ENCODE measurements around the gene INSYN2A. TPM values are rescaled to one million over a fixed set of nuclear protein-coding genes. Genes with fewer than 3 reads are reported as not detected.
A peak's percentile ranks its signal among the peaks of the same experiment; 100 is the strongest.

Gene INSYN2A
- total RNA-seq, 1 donor from 2014 or later = 0.13 TPM

- H3K4me1 Mint-ChIP-seq = peaks cover 10% of the 10 kb centered on the region
- H3K27ac Mint-ChIP-seq = no peak overlapping the region
- no peak for TF ChIP-seq CTCF (IDR thresholded peaks at IDR 0.05; ENCODE audit: unreplicated experiment)
- DNase-seq (ENCODE audit: low spot score in 2 of 2, unreplicated experiment in 2 of 2) = no peak
- H3K36me3 Mint-ChIP-seq = peaks cover 5% of the 10 kb centered on the region
- peak overlapping the region; percentile 51 for H3K4me3 Mint-ChIP-seq
- no peaks in the 10 kb centered on the region for H3K9me3 Mint-ChIP-seq
- H3K27me3 Mint-ChIP-seq (ENCODE audit: low read depth) = peaks cover 74% of the 10 kb centered on the region
Observed at GRCh38 chr10:127195041-127195506, 1.3 kb downstream of the INSYN2A start.

- no peak for DNase-seq (ENCODE audit: low spot score in 2 of 2, unreplicated experiment in 2 of 2)
- peaks cover 10% of the 10 kb centered on the region for H3K4me1 Mint-ChIP-seq
- no peak overlapping the region for H3K27ac Mint-ChIP-seq
Observed at GRCh38 chr10:127194599-127194998, 1.8 kb downstream of the INSYN2A start.

GRCh38 chr10:127194111-127194510, 2.3 kb downstream of the INSYN2A start:
- Mint-ChIP-seq H3K27me3 (ENCODE audit: low read depth) (peaks cover 73% of the 10 kb centered on the region), H3K4me3 (no peak overlapping the region)

More at GRCh38 chr10:127194599-127194998, 1.8 kb downstream of the INSYN2A start:
- H3K9me3 Mint-ChIP-seq = no peaks in the 10 kb centered on the region
- TF ChIP-seq CTCF (IDR thresholded peaks at IDR 0.05; ENCODE audit: unreplicated experiment) = no peak
- peaks cover 74% of the 10 kb centered on the region for H3K27me3 Mint-ChIP-seq (ENCODE audit: low read depth)
- peaks cover under 1% of the 10 kb centered on the region for H3K36me3 Mint-ChIP-seq
- H3K4me3 Mint-ChIP-seq = peak overlapping the region; percentile 51

GRCh38 chr10:127193125-127193524, 3.3 kb downstream of the INSYN2A start:
- no peak for DNase-seq (ENCODE audit: low spot score in 2 of 2, unreplicated experiment in 2 of 2)
- Mint-ChIP-seq H3K4me3 (no peak overlapping the region), H3K9me3 (no peaks in the 10 kb centered on the region), H3K27me3 (ENCODE audit: low read depth) (peaks cover 65% of the 10 kb centered on the region), H3K27ac (no peak overlapping the region), H3K36me3 (no peaks in the 10 kb centered on the region), H3K4me1 (peaks cover 10% of the 10 kb centered on the region)
- no peak for TF ChIP-seq CTCF (IDR thresholded peaks at IDR 0.05; ENCODE audit: unreplicated experiment)

More at GRCh38 chr10:127194111-127194510, 2.3 kb downstream of the INSYN2A start:
- H3K9me3 Mint-ChIP-seq = no peaks in the 10 kb centered on the region
- DNase-seq (ENCODE audit: low spot score in 2 of 2, unreplicated experiment in 2 of 2) = no peak
- TF ChIP-seq CTCF (IDR thresholded peaks at IDR 0.05; ENCODE audit: unreplicated experiment) = no peak
- H3K27ac Mint-ChIP-seq = no peak overlapping the region
- H3K36me3 Mint-ChIP-seq = no peaks in the 10 kb centered on the region
- H3K4me1 Mint-ChIP-seq = peaks cover 10% of the 10 kb centered on the region

GRCh38 chr10:127190427-127190826, 6.0 kb downstream of the INSYN2A start:
- H3K27ac Mint-ChIP-seq = no peak overlapping the region
- DNase-seq (ENCODE audit: low spot score in 2 of 2, unreplicated experiment in 2 of 2) = no peak
- H3K9me3 Mint-ChIP-seq = peaks cover 3% of the 10 kb centered on the region
- no peak overlapping the region for H3K4me3 Mint-ChIP-seq
- peaks cover 46% of the 10 kb centered on the region for H3K27me3 Mint-ChIP-seq (ENCODE audit: low read depth)
- peaks cover 4% of the 10 kb centered on the region for H3K4me1 Mint-ChIP-seq
- no peaks in the 10 kb centered on the region for H3K36me3 Mint-ChIP-seq
- TF ChIP-seq CTCF (IDR thresholded peaks at IDR 0.05; ENCODE audit: unreplicated experiment) = no peak

GRCh38 chr10:127189226-127189625, 7.2 kb downstream of the INSYN2A start:
- peaks cover 34% of the 10 kb centered on the region for H3K27me3 Mint-ChIP-seq (ENCODE audit: low read depth)
- peaks cover 8% of the 10 kb centered on the region for H3K9me3 Mint-ChIP-seq

More at GRCh38 chr10:127189226-127189625, 7.2 kb downstream of the INSYN2A start:
- Mint-ChIP-seq H3K36me3 (peaks cover 3% of the 10 kb centered on the region), H3K27ac (no peak overlapping the region), H3K4me1 (no peaks in the 10 kb centered on the region), H3K4me3 (no peak overlapping the region)
- DNase-seq (ENCODE audit: low spot score in 2 of 2, unreplicated experiment in 2 of 2) = no peak
- TF ChIP-seq CTCF (IDR thresholded peaks at IDR 0.05; ENCODE audit: unreplicated experiment) = no peak

Measured in mesothelial cell of epicardium (in vitro differentiated cells).